ENCODE measurements around the gene TCERG1.

The TCERG1 gene

GRCh38 chr5:146523698-146524097 lies 76.6 kb downstream of the TCERG1 start:
- Histone ChIP-seq H3K4me1 (ENCODE audit: control insufficient read depth in 1 of 2, insufficient read depth in 2 of 2, low read length in 2 of 2) (no peaks in the 10 kb centered on the region), H3K4me3 (ENCODE audit: low read depth in 1 of 2, low read length in 2 of 2) (no peak overlapping the region), H3K27me3 (ENCODE audit: low read depth, low read length) (no peaks in the 10 kb centered on the region)

DNA sequence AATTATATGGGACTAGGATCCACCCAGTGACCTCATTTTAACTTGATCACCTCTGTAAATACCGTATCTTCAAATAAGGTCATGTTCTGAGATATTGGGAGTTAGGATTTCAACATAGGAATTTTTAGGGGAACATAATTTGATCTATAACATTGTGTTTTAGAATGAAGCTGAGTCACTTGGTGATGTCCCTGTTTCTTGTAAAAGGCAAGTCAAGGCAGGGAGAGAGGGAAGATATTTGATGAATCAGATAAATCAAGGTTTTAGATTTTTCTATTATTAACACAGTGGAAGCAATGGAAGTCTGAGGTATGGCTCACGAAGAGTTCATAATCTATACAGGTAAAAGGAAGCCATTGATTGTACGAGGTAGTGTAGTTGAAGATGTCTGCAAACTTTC lies 80.7 kb downstream of the TCERG1 start:
- Histone ChIP-seq H3K27me3 (ENCODE audit: low read depth, low read length) (no peaks in the 10 kb centered on the region), H3K36me3 (ENCODE audit: control insufficient read depth in 1 of 2, insufficient read depth in 2 of 2, low read length in 2 of 2) (no peaks in the 10 kb centered on the region), H3K4me3 (ENCODE audit: low read depth in 1 of 2, low read length in 2 of 2) (no peak overlapping the region), H3K27ac (ENCODE audit: low read length) (no peak overlapping the region), H3K4me1 (ENCODE audit: control insufficient read depth in 1 of 2, insufficient read depth in 2 of 2, low read length in 2 of 2) (no peaks in the 10 kb centered on the region), H3K9me3 (ENCODE audit: control insufficient read depth in 1 of 2, low read length in 2 of 2) (no peaks in the 10 kb centered on the region)

More at GRCh38 chr5:146523698-146524097, 76.6 kb downstream of the TCERG1 start:
- no peak overlapping the region for H3K27ac ChIP-seq (ENCODE audit: low read length)
- H3K9me3 ChIP-seq (ENCODE audit: control insufficient read depth in 1 of 2, low read length in 2 of 2) = no peaks in the 10 kb centered on the region
- H3K36me3 ChIP-seq (ENCODE audit: control insufficient read depth in 1 of 2, insufficient read depth in 2 of 2, low read length in 2 of 2) = no peaks in the 10 kb centered on the region

- Histone ChIP-seq H3K4me1 (ENCODE audit: control insufficient read depth in 1 of 2, insufficient read depth in 2 of 2, low read length in 2 of 2) (no peaks in the 10 kb centered on the region), H3K4me3 (ENCODE audit: low read depth in 1 of 2, low read length in 2 of 2) (no peak overlapping the region), H3K27ac (ENCODE audit: low read length) (no peak overlapping the region), H3K36me3 (ENCODE audit: control insufficient read depth in 1 of 2, insufficient read depth in 2 of 2, low read length in 2 of 2) (no peaks in the 10 kb centered on the region), H3K9me3 (ENCODE audit: control insufficient read depth in 1 of 2, low read length in 2 of 2) (no peaks in the 10 kb centered on the region), H3K27me3 (ENCODE audit: low read depth, low read length) (no peaks in the 10 kb centered on the region)
These were observed 81.1 kb downstream of the TCERG1 start for GRCh38 chr5:146528236-146528635.

DNA sequence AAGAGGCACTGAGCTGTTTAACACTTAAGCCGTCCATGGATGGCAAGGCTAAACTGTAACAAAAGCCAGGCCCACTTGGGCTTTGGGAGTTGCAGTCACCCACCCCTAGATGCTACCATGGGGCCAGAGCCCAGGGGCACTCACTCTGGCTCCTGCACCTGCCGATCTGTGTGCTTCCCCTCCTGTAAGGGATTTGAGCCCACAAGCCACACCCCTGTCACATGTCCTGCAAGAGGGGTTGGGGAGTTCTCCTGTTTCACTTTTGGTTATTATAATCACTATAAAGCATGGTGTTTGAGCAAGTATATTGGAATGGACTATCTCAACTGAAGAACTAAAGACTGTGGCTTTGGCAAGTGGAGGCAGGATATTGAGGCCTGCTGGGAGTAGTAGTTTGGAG lies 82.9 kb downstream of the TCERG1 start:
- Histone ChIP-seq H3K27me3 (ENCODE audit: low read depth, low read length) (no peaks in the 10 kb centered on the region), H3K4me1 (ENCODE audit: control insufficient read depth in 1 of 2, insufficient read depth in 2 of 2, low read length in 2 of 2) (no peaks in the 10 kb centered on the region), H3K27ac (ENCODE audit: low read length) (no peak overlapping the region), H3K4me3 (ENCODE audit: low read depth in 1 of 2, low read length in 2 of 2) (no peak overlapping the region), H3K9me3 (ENCODE audit: control insufficient read depth in 1 of 2, low read length in 2 of 2) (no peaks in the 10 kb centered on the region), H3K36me3 (ENCODE audit: control insufficient read depth in 1 of 2, insufficient read depth in 2 of 2, low read length in 2 of 2) (no peaks in the 10 kb centered on the region)

DNA sequence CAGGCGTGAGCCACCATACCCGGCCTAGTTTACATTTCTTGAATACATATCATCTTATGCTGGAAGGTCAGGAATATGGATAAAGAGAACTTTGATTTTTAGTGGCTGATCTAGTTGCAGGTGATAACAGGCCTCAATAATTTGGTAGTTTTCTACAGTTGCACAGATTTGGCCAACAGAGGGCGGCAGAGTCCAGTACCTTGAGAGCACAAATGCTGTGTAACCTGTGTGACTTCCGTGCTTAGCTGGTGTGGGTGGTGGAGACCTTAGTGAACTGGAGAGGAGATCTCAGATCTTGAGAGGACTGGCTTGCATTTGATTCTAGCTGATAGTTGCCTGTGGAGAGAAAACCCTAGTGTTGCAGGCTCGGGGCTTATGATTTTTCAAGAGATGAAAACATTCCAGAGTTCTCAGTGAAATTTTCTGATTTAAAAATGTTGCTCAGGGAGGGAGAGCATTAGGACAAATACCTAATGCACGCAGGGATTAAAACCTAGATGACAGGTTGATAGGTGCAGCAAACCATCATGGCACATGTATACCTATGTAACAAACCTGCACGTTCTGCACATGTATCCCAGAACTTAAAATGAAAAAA lies 86.2 kb downstream of the TCERG1 start:
- no peak overlapping the region for H3K4me3 ChIP-seq (ENCODE audit: low read depth in 1 of 2, low read length in 2 of 2)
- no peaks in the 10 kb centered on the region for H3K36me3 ChIP-seq (ENCODE audit: control insufficient read depth in 1 of 2, insufficient read depth in 2 of 2, low read length in 2 of 2)
- no peaks in the 10 kb centered on the region for H3K4me1 ChIP-seq (ENCODE audit: control insufficient read depth in 1 of 2, insufficient read depth in 2 of 2, low read length in 2 of 2)
- H3K27me3 ChIP-seq (ENCODE audit: low read depth, low read length) = no peaks in the 10 kb centered on the region
- H3K27ac ChIP-seq (ENCODE audit: low read length) = no peak overlapping the region
- H3K9me3 ChIP-seq (ENCODE audit: control insufficient read depth in 1 of 2, low read length in 2 of 2) = no peaks in the 10 kb centered on the region

GRCh38 chr5:146533882-146534281 lies 86.7 kb downstream of the TCERG1 start:
- H3K27me3 ChIP-seq (ENCODE audit: low read depth, low read length) = no peaks in the 10 kb centered on the region
- no peaks in the 10 kb centered on the region for H3K9me3 ChIP-seq (ENCODE audit: control insufficient read depth in 1 of 2, low read length in 2 of 2)
- no peaks in the 10 kb centered on the region for H3K4me1 ChIP-seq (ENCODE audit: control insufficient read depth in 1 of 2, insufficient read depth in 2 of 2, low read length in 2 of 2)
- no peaks in the 10 kb centered on the region for H3K36me3 ChIP-seq (ENCODE audit: control insufficient read depth in 1 of 2, insufficient read depth in 2 of 2, low read length in 2 of 2)
- no peak overlapping the region for H3K4me3 ChIP-seq (ENCODE audit: low read depth in 1 of 2, low read length in 2 of 2)
- H3K27ac ChIP-seq (ENCODE audit: low read length) = no peak overlapping the region

DNA sequence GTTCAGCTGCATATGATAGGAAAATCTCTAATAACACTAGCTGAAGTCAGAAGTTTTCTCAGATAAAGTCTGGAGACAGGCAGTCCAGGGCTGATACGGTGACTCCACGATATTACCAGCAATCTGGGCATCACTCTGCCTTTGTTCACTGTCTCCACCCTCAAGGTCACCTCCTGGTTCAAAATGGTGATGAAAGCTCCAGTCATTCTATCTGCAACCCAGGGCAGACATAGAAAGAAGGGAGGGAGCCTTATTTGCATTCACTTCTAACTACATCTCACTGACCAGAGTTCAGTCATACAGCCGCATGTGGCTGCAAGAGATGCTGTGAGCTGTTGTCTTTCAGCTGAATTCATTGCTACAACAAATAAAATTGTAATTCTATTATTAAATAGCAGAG lies 91.3 kb downstream of the TCERG1 start:
- Histone ChIP-seq H3K36me3 (ENCODE audit: control insufficient read depth in 1 of 2, insufficient read depth in 2 of 2, low read length in 2 of 2) (no peaks in the 10 kb centered on the region), H3K27me3 (ENCODE audit: low read depth, low read length) (no peaks in the 10 kb centered on the region), H3K4me3 (ENCODE audit: low read depth in 1 of 2, low read length in 2 of 2) (no peak overlapping the region), H3K4me1 (ENCODE audit: control insufficient read depth in 1 of 2, insufficient read depth in 2 of 2, low read length in 2 of 2) (peaks cover 0 to 3% of the 10 kb centered on the region in 2 donors), H3K9me3 (ENCODE audit: control insufficient read depth in 1 of 2, low read length in 2 of 2) (no peaks in the 10 kb centered on the region), H3K27ac (ENCODE audit: low read length) (no peak overlapping the region)

DNA sequence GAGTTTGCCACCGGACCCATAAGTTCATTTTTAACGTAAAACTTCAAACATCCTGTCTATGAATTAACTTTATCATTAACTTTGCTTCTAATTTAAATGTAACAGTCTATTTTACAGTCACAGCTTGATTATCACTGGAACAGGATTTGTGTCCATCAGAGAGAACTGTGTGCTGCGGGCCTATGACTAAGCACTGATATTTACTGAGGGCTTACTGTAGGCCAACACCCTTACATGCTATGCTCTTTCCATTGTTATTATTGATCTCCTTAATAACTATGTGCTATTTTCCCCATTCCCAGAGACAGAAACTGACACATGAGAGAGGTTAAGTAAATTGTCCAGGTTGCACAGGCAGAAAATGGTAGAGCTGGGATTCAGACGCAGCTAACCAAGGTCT lies 92.8 kb downstream of the TCERG1 start:
- Histone ChIP-seq H3K9me3 (ENCODE audit: control insufficient read depth in 1 of 2, low read length in 2 of 2) (no peaks in the 10 kb centered on the region), H3K4me3 (ENCODE audit: low read depth in 1 of 2, low read length in 2 of 2) (no peak overlapping the region), H3K27ac (ENCODE audit: low read length) (no peak overlapping the region), H3K27me3 (ENCODE audit: low read depth, low read length) (no peaks in the 10 kb centered on the region), H3K36me3 (ENCODE audit: control insufficient read depth in 1 of 2, insufficient read depth in 2 of 2, low read length in 2 of 2) (no peaks in the 10 kb centered on the region), H3K4me1 (ENCODE audit: control insufficient read depth in 1 of 2, insufficient read depth in 2 of 2, low read length in 2 of 2) (peaks cover 0 to 3% of the 10 kb centered on the region in 2 donors)

GRCh38 chr5:146540414-146540813 lies 93.3 kb downstream of the TCERG1 start:
- no peaks in the 10 kb centered on the region for H3K27me3 ChIP-seq (ENCODE audit: low read depth, low read length)
- no peak overlapping the region for H3K4me3 ChIP-seq (ENCODE audit: low read depth in 1 of 2, low read length in 2 of 2)
- no peaks in the 10 kb centered on the region for H3K36me3 ChIP-seq (ENCODE audit: control insufficient read depth in 1 of 2, insufficient read depth in 2 of 2, low read length in 2 of 2)
- H3K27ac ChIP-seq (ENCODE audit: low read length) = no peak overlapping the region
- no peaks in the 10 kb centered on the region for H3K9me3 ChIP-seq (ENCODE audit: control insufficient read depth in 1 of 2, low read length in 2 of 2)
- H3K4me1 ChIP-seq (ENCODE audit: control insufficient read depth in 1 of 2, insufficient read depth in 2 of 2, low read length in 2 of 2) = peaks cover 0 to 3% of the 10 kb centered on the region in 2 donors

DNA sequence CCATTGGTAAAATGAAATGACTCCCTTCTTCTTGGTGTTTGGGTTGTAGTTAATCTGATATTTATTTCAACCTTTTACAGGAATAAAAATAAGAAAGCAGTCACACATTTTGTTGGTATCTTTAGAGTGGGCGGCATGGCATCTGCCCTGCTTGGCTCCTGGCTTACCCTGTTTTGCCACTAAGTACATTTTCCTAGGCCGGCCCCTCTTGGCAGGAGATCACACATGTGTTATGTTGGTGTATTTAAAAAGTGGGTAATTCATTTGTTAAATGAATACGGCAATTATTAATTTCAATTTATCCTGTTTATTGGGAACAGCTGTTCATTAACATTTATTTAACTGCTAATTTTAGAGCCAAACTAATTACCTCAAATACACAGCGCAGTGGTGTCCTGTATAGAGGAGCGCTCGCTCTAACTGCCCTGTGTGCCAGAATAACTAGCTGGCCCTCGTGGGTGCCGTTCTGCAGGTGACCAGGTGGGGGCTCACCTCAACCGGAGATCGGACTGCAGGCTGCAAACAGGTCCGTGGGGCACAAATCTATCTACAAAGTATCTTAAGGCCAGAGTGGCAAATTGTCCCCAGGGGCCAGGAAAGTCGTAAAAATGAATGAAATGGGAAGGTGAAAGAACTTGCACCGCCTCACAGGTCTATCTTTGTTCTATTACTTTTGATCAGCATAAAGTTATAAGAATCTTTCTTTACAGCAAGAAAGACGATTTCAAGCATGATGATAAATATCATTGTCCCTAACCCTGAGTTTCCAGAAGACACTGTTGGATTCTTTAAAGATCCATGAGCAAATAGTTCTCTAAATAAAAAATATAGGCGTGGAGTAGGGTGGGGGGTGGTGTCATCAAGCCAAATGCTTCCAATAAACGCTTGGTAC lies 95.1 kb downstream of the TCERG1 start:
- no peak overlapping the region for H3K27ac ChIP-seq (ENCODE audit: low read length)
- no peaks in the 10 kb centered on the region for H3K9me3 ChIP-seq (ENCODE audit: control insufficient read depth in 1 of 2, low read length in 2 of 2)
- peaks cover 0 to 3% of the 10 kb centered on the region in 2 donors for H3K4me1 ChIP-seq (ENCODE audit: control insufficient read depth in 1 of 2, insufficient read depth in 2 of 2, low read length in 2 of 2)
- H3K36me3 ChIP-seq (ENCODE audit: control insufficient read depth in 1 of 2, insufficient read depth in 2 of 2, low read length in 2 of 2) = no peaks in the 10 kb centered on the region
- H3K4me3 ChIP-seq (ENCODE audit: low read depth in 1 of 2, low read length in 2 of 2) = no peak overlapping the region
- no peaks in the 10 kb centered on the region for H3K27me3 ChIP-seq (ENCODE audit: low read depth, low read length)

- H3K4me3 ChIP-seq (ENCODE audit: low read depth in 1 of 2, low read length in 2 of 2) = no peak overlapping the region
- H3K27ac ChIP-seq (ENCODE audit: low read length) = no peak overlapping the region
- H3K27me3 ChIP-seq (ENCODE audit: low read depth, low read length) = no peaks in the 10 kb centered on the region
- H3K36me3 ChIP-seq (ENCODE audit: control insufficient read depth in 1 of 2, insufficient read depth in 2 of 2, low read length in 2 of 2) = no peaks in the 10 kb centered on the region
- no peaks in the 10 kb centered on the region for H3K9me3 ChIP-seq (ENCODE audit: control insufficient read depth in 1 of 2, low read length in 2 of 2)
- peaks cover 0 to 3% of the 10 kb centered on the region in 2 donors for H3K4me1 ChIP-seq (ENCODE audit: control insufficient read depth in 1 of 2, insufficient read depth in 2 of 2, low read length in 2 of 2)
These were observed 97.1 kb downstream of the TCERG1 start for GRCh38 chr5:146544232-146544631.
